Sigmoid colon (tissue), 4 donors: ENCODE results near the gene UBR3.

Experiments used
- EP300 ChIP-seq, 4 donors: sonication (generic); formaldehyde crosslinking; IDR thresholded peaks; one replicate each; pipeline ENCODE4 v1.6.1; 2017; ENCODE audit warnings: antibody characterized with exemption in 4 of 4
- POLR2A ChIP-seq, 2 donors: fragments of 450-650 bp; IDR thresholded peaks; one replicate each; pipeline ENCODE4 v1.6.1; 2016; ENCODE audit warnings: antibody characterized with exemption in 2 of 2, mild to moderate bottlenecking in 2 of 2, moderate library complexity in 2 of 2
- POLR2AphosphoS5 ChIP-seq, 4 donors: sonication (generic); formaldehyde crosslinking; IDR thresholded peaks; one replicate each; pipeline ENCODE4 v1.6.1; 2017; ENCODE audit warnings: antibody characterized with exemption in 4 of 4
- TF ChIP-seq, protein P1 (sequence below), 4 experiments: fragments of 450-650 bp in 3 of 4; fragments of 200-600 bp in 1 of 4; IDR thresholded peaks; one replicate each; pipeline ENCODE4 v1.5.1; 2016 to 2019; ENCODE audit warnings: antibody characterized with exemption in 4 of 4, mild to moderate bottlenecking in 3 of 4, moderate library complexity in 2 of 4

DNA sequence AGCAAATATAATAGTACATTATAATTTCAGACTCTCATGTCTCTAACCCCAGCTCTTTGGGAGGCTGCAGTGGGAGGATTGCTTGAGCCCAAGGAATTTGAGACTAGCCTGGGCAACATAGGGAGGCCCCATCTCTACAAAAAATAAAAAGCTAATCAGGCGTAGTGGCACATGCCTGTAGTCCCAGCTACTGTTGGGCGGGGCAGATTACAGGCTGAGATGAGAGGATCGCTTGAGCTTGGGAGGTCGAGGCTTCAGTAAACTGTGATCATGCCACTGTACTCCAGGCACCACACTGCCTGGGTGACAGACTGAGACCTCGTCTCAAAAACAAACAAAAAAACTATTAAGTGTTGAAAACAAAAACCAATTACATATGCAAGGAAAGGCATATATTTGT lies 227.7 kb downstream of the UBR3 start:
- TF ChIP-seq, protein P1, sequence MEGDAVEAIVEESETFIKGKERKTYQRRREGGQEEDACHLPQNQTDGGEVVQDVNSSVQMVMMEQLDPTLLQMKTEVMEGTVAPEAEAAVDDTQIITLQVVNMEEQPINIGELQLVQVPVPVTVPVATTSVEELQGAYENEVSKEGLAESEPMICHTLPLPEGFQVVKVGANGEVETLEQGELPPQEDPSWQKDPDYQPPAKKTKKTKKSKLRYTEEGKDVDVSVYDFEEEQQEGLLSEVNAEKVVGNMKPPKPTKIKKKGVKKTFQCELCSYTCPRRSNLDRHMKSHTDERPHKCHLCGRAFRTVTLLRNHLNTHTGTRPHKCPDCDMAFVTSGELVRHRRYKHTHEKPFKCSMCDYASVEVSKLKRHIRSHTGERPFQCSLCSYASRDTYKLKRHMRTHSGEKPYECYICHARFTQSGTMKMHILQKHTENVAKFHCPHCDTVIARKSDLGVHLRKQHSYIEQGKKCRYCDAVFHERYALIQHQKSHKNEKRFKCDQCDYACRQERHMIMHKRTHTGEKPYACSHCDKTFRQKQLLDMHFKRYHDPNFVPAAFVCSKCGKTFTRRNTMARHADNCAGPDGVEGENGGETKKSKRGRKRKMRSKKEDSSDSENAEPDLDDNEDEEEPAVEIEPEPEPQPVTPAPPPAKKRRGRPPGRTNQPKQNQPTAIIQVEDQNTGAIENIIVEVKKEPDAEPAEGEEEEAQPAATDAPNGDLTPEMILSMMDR (IDR thresholded peaks at IDR 0.05): no peak
- TF ChIP-seq POLR2AphosphoS5 (IDR thresholded peaks at IDR 0.05) (no peak), POLR2A (IDR thresholded peaks at IDR 0.05) (no peak), EP300 (IDR thresholded peaks at IDR 0.05) (no peak)
